ENCODE results near the gene FUBP3. TPM values are rescaled to one million over a fixed set of nuclear protein-coding genes. Genes with fewer than 3 reads are reported as not detected.

Gene FUBP3
- total and polyA plus RNA-seq, 4 donors, result 22.9 to 44.6 (median 35.1) TPM

- peaks cover 7 to 53% (median 36%) of the 10 kb centered on the region in 3 donors for H3K27me3 ChIP-seq (ENCODE audit: control insufficient read depth in 3 of 3, insufficient read depth in 3 of 3, low read length in 2 of 3)
- no peak overlapping the region for H3K9ac ChIP-seq (ENCODE audit: insufficient read depth in 1 of 2, low read length in 2 of 2)
- H3K27ac ChIP-seq (ENCODE audit: low read depth in 1 of 2, low read length in 1 of 2), result no peak overlapping the region
- 5 to 9% methylated on average over 25 of the region's 25 CpGs for WGBS, 2 donors
- no peak overlapping the region for H3K4me3 ChIP-seq
- no peaks in the 10 kb centered on the region for H3K36me3 ChIP-seq (ENCODE audit: control insufficient read depth in 4 of 4, insufficient read depth in 4 of 4, low read length in 4 of 4)
- no peaks in the 10 kb centered on the region for H3K9me3 ChIP-seq (ENCODE audit: control insufficient read depth in 4 of 4, insufficient read depth in 3 of 4, low read length in 3 of 4)
- TF ChIP-seq, protein P1, sequence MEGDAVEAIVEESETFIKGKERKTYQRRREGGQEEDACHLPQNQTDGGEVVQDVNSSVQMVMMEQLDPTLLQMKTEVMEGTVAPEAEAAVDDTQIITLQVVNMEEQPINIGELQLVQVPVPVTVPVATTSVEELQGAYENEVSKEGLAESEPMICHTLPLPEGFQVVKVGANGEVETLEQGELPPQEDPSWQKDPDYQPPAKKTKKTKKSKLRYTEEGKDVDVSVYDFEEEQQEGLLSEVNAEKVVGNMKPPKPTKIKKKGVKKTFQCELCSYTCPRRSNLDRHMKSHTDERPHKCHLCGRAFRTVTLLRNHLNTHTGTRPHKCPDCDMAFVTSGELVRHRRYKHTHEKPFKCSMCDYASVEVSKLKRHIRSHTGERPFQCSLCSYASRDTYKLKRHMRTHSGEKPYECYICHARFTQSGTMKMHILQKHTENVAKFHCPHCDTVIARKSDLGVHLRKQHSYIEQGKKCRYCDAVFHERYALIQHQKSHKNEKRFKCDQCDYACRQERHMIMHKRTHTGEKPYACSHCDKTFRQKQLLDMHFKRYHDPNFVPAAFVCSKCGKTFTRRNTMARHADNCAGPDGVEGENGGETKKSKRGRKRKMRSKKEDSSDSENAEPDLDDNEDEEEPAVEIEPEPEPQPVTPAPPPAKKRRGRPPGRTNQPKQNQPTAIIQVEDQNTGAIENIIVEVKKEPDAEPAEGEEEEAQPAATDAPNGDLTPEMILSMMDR (IDR thresholded peaks at IDR 0.05; ENCODE audit: control extremely low read depth, extremely low read depth), result no peak
- DNase-seq (peak in 1 of 3 donors; percentile 6), ATAC-seq (ENCODE audit: insufficient read depth, low FRiP score) (no peak)
- H3K4me1 ChIP-seq (ENCODE audit: control insufficient read depth in 5 of 5, insufficient read depth in 5 of 5, low read length in 5 of 5), result peaks cover 0 to 6% (median 2%) of the 10 kb centered on the region in 5 donors
These were observed 41.9 kb upstream of the FUBP3 start for GRCh38 chr9:130537346-130538050.

- Histone ChIP-seq H3K27ac (ENCODE audit: low read depth in 1 of 2, low read length in 1 of 2) (no peak overlapping the region), H3K9ac (ENCODE audit: insufficient read depth in 1 of 2, low read length in 2 of 2) (no peak overlapping the region), H3K4me3 (no peak overlapping the region), H3K36me3 (ENCODE audit: control insufficient read depth in 4 of 4, insufficient read depth in 4 of 4, low read length in 4 of 4) (no peaks in the 10 kb centered on the region), H3K27me3 (ENCODE audit: control insufficient read depth in 3 of 3, insufficient read depth in 3 of 3, low read length in 2 of 3) (peaks cover 7 to 53% (median 34%) of the 10 kb centered on the region in 3 donors), H3K9me3 (ENCODE audit: control insufficient read depth in 4 of 4, insufficient read depth in 3 of 4, low read length in 3 of 4) (no peaks in the 10 kb centered on the region), H3K4me1 (ENCODE audit: control insufficient read depth in 5 of 5, insufficient read depth in 5 of 5, low read length in 5 of 5) (peaks cover 0 to 6% (median 2%) of the 10 kb centered on the region in 5 donors)
- 70 to 82% methylated on average over 11 of the region's 11 CpGs for WGBS, 2 donors
- ATAC-seq (ENCODE audit: insufficient read depth, low FRiP score) (no peak), DNase-seq (no peak)
- TF ChIP-seq, protein P1 (IDR thresholded peaks at IDR 0.05; ENCODE audit: control extremely low read depth, extremely low read depth), result no peak
These were observed 39.8 kb upstream of the FUBP3 start for GRCh38 chr9:130539420-130540223.

DNA sequence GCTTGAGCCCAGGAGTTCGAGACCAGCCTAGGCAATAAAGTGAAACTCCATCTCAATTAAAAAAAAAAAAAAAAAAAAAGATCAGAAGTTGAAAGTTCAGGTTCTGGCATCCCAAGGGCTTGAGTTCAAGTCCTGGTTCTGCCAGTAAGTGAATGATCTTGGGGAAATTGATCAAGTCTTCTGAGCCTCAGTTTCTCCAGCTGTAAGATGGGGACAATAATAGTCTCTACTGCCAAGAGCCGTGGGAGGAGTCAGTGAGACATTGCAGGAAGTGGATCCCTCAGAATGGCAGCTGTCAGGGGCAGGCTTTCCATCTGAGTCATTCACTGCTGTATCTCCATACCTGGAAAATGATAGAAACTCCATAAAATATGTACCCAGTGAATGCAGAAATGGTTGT lies 37.8 kb upstream of the FUBP3 start:
- DNase-seq (no peak), ATAC-seq (ENCODE audit: insufficient read depth, low FRiP score) (no peak)
- H3K27me3 ChIP-seq (ENCODE audit: control insufficient read depth in 3 of 3, insufficient read depth in 3 of 3, low read length in 2 of 3), result peaks cover 4 to 46% (median 24%) of the 10 kb centered on the region in 3 donors
- H3K9me3 ChIP-seq (ENCODE audit: control insufficient read depth in 4 of 4, insufficient read depth in 3 of 4, low read length in 3 of 4), result no peaks in the 10 kb centered on the region
- no peak overlapping the region for H3K27ac ChIP-seq (ENCODE audit: low read depth in 1 of 2, low read length in 1 of 2)
- no peaks in the 10 kb centered on the region for H3K36me3 ChIP-seq (ENCODE audit: control insufficient read depth in 4 of 4, insufficient read depth in 4 of 4, low read length in 4 of 4)
- H3K9ac ChIP-seq (ENCODE audit: insufficient read depth in 1 of 2, low read length in 2 of 2), result no peak overlapping the region
- TF ChIP-seq, protein P1 (IDR thresholded peaks at IDR 0.05; ENCODE audit: control extremely low read depth, extremely low read depth), result no peak
- H3K4me3 ChIP-seq, result no peak overlapping the region
- WGBS, 2 donors, result 69 to 90% methylated on average over 2 of the region's 2 CpGs
- no peaks in the 10 kb centered on the region for H3K4me1 ChIP-seq (ENCODE audit: control insufficient read depth in 5 of 5, insufficient read depth in 5 of 5, low read length in 5 of 5)
